Subcutaneous abdominal adipose tissue (tissue), 5 donors: ENCODE data around the gene YPEL5.

Source experiments
- H3K27ac ChIP-seq: one replicate; pipeline ENCODE4 v1.7.0; 2013; ENCODE audit warnings: low read depth, mild to moderate bottlenecking, inconsistent platforms, low read length, moderate library complexity
- H3K27me3 ChIP-seq, 5 donors: one replicate each; pipeline ENCODE4 v1.7.0; 2013; ENCODE audit warnings: low read length in 5 of 5, inconsistent platforms in 1 of 5; ENCODE audit not compliant: control insufficient read depth in 5 of 5, insufficient read depth in 4 of 5
- H3K36me3 ChIP-seq, 5 donors: one replicate each; pipeline ENCODE4 v1.7.0; 2013; ENCODE audit warnings: low read length in 5 of 5; ENCODE audit not compliant: control insufficient read depth in 5 of 5, insufficient read depth in 5 of 5
- H3K4me1 ChIP-seq, 5 donors: one replicate each; pipeline ENCODE4 v1.7.0; 2013; ENCODE audit warnings: low read length in 5 of 5, mild to moderate bottlenecking in 3 of 5, moderate library complexity in 1 of 5; ENCODE audit not compliant: control insufficient read depth in 5 of 5, insufficient read depth in 5 of 5
- H3K4me3 ChIP-seq, 5 donors: one replicate each; pipeline ENCODE4 v1.7.0; 2013; ENCODE audit warnings: low read length in 5 of 5, low read depth in 1 of 5
- H3K9ac ChIP-seq, 5 donors: one replicate each; pipeline ENCODE4 v1.7.0; 2013; ENCODE audit warnings: low read length in 5 of 5, mild to moderate bottlenecking in 4 of 5, moderate library complexity in 3 of 5
- H3K9me3 ChIP-seq, 5 donors: one replicate each; pipeline ENCODE4 v1.7.0; 2013; ENCODE audit warnings: low read length in 5 of 5; ENCODE audit not compliant: control insufficient read depth in 5 of 5
- donor health status: healthy.
- donor health status: healthy.
- donor health status: healthy.
- donor health status: healthy.
- donor health status: healthy.

YPEL5 gene

GRCh38 chr2:30193104-30193681 lies 46.4 kb downstream of the YPEL5 start:
- H3K27ac ChIP-seq, result no peak overlapping the region
- H3K9ac ChIP-seq, result no peak overlapping the region
- H3K4me1 ChIP-seq, result peaks cover 2 to 24% (median 20%) of the 10 kb centered on the region in 5 donors
- no peaks in the 10 kb centered on the region for H3K27me3 ChIP-seq
- H3K4me3 ChIP-seq, result no peak overlapping the region
- no peaks in the 10 kb centered on the region for H3K36me3 ChIP-seq
- H3K9me3 ChIP-seq, result no peaks in the 10 kb centered on the region

GRCh38 chr2:30194421-30194820 lies 47.6 kb downstream of the YPEL5 start:
- peaks cover 4 to 24% (median 20%) of the 10 kb centered on the region in 5 donors for H3K4me1 ChIP-seq
- H3K27me3 ChIP-seq, result no peaks in the 10 kb centered on the region
- no peak overlapping the region for H3K9ac ChIP-seq
- no peaks in the 10 kb centered on the region for H3K9me3 ChIP-seq
- H3K36me3 ChIP-seq, result no peaks in the 10 kb centered on the region
- H3K4me3 ChIP-seq, result no peak overlapping the region
- H3K27ac ChIP-seq, result no peak overlapping the region

GRCh38 chr2:30195016-30195415 lies 48.2 kb downstream of the YPEL5 start:
- Histone ChIP-seq H3K4me1 (peaks cover 4 to 24% (median 20%) of the 10 kb centered on the region in 5 donors), H3K36me3 (no peaks in the 10 kb centered on the region), H3K27me3 (no peaks in the 10 kb centered on the region), H3K27ac (no peak overlapping the region), H3K4me3 (no peak overlapping the region), H3K9me3 (no peaks in the 10 kb centered on the region), H3K9ac (no peak overlapping the region)

- H3K4me1 ChIP-seq, result peaks cover 4 to 35% (median 32%) of the 10 kb centered on the region in 5 donors
These were observed 50.9 kb downstream of the YPEL5 start for GRCh38 chr2:30197570-30198192.

GRCh38 chr2:30201990-30202389 lies 55.2 kb downstream of the YPEL5 start:
- H3K9ac ChIP-seq, result no peak overlapping the region
- H3K9me3 ChIP-seq, result no peaks in the 10 kb centered on the region
- no peaks in the 10 kb centered on the region for H3K36me3 ChIP-seq
- H3K27ac ChIP-seq, result peak overlapping the region; percentile 14
- H3K27me3 ChIP-seq, result no peaks in the 10 kb centered on the region
- H3K4me1 ChIP-seq, result peaks cover 6 to 35% (median 24%) of the 10 kb centered on the region in 5 donors
- H3K4me3 ChIP-seq, result no peak overlapping the region

More at GRCh38 chr2:30197570-30198192, 50.9 kb downstream of the YPEL5 start:
- Histone ChIP-seq H3K4me3 (no peak overlapping the region), H3K27ac (no peak overlapping the region), H3K9me3 (no peaks in the 10 kb centered on the region), H3K36me3 (no peaks in the 10 kb centered on the region), H3K9ac (no peak overlapping the region), H3K27me3 (no peaks in the 10 kb centered on the region)

DNA sequence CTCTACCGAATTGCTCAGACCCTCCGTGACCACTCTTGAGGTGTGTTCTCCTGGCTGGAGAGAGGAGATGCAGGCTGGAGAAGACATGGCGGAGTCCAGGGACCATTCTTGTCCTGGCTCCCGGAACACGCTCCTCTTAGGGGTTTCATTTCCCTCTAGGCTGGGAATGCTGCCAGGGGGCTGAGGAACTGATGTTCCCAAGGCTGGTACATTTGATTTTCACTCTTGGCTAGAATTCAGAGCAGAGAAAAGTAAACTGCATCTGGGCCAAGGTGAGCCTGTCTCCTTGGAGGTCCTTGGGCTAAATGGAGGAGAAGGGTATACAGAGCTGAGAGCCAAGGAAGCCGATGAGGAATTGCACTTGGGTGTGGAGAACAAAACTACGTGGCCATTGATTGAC lies 56.3 kb downstream of the YPEL5 start:
- Histone ChIP-seq H3K4me1 (peaks cover 6 to 35% (median 24%) of the 10 kb centered on the region in 5 donors), H3K9ac (no peak overlapping the region), H3K36me3 (no peaks in the 10 kb centered on the region), H3K4me3 (no peak overlapping the region), H3K27me3 (no peaks in the 10 kb centered on the region), H3K27ac (no peak overlapping the region), H3K9me3 (no peaks in the 10 kb centered on the region)

- no peaks in the 10 kb centered on the region for H3K36me3 ChIP-seq
- H3K9ac ChIP-seq, result no peak overlapping the region
- H3K27me3 ChIP-seq, result no peaks in the 10 kb centered on the region
- no peak overlapping the region for H3K4me3 ChIP-seq
- H3K27ac ChIP-seq, result no peak overlapping the region
- H3K9me3 ChIP-seq, result no peaks in the 10 kb centered on the region
- H3K4me1 ChIP-seq, result peaks cover 4 to 35% (median 28%) of the 10 kb centered on the region in 5 donors
These were observed 57.5 kb downstream of the YPEL5 start for GRCh38 chr2:30204281-30204680.

DNA sequence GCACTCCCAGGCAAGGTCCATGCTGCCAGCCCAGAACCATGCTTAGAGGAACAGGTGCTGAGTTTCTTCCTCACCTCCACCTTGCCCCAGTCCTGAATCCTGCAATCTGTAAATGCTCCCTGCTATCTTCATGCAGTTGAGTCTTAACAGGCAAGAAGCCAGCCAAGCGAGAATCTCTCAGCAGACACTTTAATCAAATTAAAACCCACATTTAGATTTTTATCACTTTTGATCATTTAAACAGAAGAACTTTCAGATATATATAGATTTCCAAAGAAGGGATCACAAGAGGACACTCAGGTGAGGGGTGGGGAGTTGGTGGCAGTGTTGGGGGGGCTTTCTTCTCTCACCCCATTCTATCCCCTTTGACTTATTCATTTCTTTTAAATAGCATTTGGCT lies 58.6 kb downstream of the YPEL5 start:
- Histone ChIP-seq H3K9ac (no peak overlapping the region), H3K36me3 (no peaks in the 10 kb centered on the region), H3K9me3 (no peaks in the 10 kb centered on the region), H3K27ac (no peak overlapping the region), H3K27me3 (no peaks in the 10 kb centered on the region), H3K4me1 (peaks cover 4 to 35% (median 28%) of the 10 kb centered on the region in 5 donors), H3K4me3 (no peak overlapping the region)

GRCh38 chr2:30206461-30207430 lies 59.9 kb downstream of the YPEL5 start:
- no peak overlapping the region for H3K4me3 ChIP-seq
- H3K4me1 ChIP-seq, result peaks cover 4 to 30% (median 21%) of the 10 kb centered on the region in 5 donors
- H3K27ac ChIP-seq, result no peak overlapping the region
- no peak overlapping the region for H3K9ac ChIP-seq
- no peaks in the 10 kb centered on the region for H3K27me3 ChIP-seq
- no peaks in the 10 kb centered on the region for H3K36me3 ChIP-seq
- H3K9me3 ChIP-seq, result no peaks in the 10 kb centered on the region

DNA sequence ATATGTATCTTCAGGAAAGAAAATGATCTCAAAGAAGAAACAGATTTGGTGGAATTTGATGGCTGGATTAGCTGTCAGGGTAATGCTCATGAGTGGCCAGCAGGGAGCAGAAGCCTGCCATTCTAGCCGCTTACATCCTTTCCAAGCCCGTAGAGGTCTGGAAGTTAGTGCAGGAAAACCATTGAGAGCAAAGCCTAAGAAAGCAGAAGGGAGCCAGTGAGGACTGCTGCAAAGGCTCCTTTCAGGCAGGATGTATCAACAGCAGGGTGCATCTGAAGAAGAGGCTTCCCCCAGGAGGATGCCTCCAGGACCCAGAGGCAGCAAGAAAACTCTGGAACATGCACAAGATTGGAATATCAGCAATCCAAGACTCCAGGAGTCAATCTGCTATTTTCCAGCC lies 61.6 kb downstream of the YPEL5 start:
- Histone ChIP-seq H3K4me1 (peaks cover 2 to 19% (median 16%) of the 10 kb centered on the region in 5 donors), H3K27ac (no peak overlapping the region)

More for the DNA sequence above, 61.6 kb downstream of the YPEL5 start:
- Histone ChIP-seq H3K9ac (no peak overlapping the region), H3K4me3 (no peak overlapping the region), H3K36me3 (no peaks in the 10 kb centered on the region), H3K27me3 (no peaks in the 10 kb centered on the region), H3K9me3 (no peaks in the 10 kb centered on the region)
